GM19438 (cell line): ENCODE measurements around the gene PADI1.

ENCODE experiments used
- ATAC-seq: cut with Tn5 transposase; IDR thresholded peaks from one replicate; pipeline ENCODE4 v1.9.1; 2021; ENCODE audit warnings: low read depth; ENCODE audit not compliant: unreplicated experiment

Gene PADI1, protein sequence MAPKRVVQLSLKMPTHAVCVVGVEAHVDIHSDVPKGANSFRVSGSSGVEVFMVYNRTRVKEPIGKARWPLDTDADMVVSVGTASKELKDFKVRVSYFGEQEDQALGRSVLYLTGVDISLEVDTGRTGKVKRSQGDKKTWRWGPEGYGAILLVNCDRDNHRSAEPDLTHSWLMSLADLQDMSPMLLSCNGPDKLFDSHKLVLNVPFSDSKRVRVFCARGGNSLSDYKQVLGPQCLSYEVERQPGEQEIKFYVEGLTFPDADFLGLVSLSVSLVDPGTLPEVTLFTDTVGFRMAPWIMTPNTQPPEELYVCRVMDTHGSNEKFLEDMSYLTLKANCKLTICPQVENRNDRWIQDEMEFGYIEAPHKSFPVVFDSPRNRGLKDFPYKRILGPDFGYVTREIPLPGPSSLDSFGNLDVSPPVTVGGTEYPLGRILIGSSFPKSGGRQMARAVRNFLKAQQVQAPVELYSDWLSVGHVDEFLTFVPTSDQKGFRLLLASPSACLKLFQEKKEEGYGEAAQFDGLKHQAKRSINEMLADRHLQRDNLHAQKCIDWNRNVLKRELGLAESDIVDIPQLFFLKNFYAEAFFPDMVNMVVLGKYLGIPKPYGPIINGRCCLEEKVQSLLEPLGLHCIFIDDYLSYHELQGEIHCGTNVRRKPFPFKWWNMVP

DNA sequence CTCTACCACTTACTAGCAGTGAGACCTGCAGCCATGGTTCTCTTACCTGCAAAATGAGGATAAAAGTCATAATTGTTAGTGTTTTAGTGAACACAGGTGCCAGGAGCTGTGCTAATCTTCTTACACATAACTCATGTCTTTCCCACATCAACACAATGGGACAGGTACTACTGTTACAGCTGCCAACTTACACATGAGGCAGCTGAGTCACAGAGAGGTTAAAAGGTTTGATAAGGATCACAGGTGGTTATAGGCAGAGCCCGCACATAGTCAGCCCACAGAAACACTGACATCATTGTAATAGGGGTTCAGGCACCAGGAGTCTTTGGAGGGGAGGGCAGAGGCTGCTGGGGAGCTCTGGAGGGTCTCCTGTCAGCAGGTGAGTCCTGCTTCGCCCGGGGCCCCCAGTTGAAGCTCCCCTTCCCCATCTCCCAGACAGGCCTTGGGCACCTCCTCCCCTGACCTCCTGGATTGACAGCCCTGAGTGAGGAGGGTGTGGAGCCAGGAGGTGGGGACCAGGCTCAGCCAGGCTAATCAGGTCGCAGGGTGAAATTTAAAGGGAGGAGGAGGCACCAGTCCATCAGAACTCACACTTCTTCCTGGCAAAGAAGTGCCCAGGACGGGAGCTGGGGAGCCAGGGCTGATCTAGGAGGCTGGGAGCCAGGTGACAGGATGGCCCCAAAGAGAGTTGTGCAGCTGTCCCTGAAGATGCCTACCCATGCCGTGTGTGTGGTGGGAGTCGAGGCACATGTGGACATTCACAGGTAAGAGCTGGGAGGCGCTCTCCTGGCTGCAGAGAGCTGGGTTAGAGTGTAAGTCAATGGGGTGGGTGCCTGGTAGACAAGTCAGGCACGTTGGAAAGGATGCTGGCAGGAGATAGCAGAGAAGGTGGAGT, at the start of gene PADI1:
TSS of gene PADI1 (plus strand) at position 583 of the 895 bp plus-strand sequence. CDS start at position 673, 90 bp downstream.
- ATAC-seq: no peak

DNA sequence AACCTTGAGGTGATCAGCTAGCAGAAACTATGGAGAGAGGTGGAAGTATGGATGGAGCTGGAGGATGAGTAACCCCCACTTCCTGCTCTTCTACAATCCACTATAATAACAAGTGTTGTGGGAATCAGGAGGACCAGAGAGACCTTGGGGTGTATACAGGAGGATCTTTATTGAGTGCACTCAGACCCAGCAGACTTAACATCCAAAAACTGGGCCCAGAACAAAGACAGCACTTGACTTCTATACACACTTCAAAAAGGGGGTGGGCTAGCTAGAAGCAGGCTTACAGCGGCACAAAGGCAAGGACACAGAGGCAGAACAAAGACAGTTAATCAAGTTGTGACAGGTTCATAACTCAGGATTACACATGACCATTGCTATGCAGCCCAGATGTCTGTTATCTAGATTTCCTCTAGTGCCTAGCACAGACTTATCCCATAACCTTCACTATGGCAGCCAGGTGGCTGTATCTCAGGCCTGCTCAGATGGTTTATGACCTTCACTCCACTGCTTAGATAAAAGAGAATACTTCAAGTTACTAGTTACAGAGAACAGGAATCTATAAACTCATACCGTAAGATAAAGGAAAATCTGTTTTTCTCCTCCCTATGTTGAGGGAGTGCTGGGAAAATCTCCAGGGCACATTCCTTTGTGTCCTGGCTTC, 49.5 kb upstream of the PADI1 start:
- ATAC-seq: no peak

DNA sequence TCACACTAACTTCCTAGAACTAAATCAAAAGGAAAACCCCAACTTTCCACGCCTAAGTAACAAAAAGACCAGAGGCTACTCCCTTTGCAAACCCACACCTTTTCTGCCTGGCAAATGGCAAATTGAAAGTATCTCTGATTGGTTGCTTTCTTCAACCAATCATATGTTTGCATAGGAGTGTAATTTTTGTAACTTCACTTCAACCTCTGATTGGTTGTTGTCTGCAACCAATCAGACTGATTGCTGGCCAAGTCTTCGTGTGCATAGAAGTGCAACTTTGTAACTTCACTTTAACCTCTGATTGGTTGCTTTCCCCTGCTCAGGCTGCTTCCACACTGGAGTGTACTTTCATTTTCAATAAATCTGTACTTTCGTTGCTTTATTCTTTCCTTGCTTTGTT, 48.8 kb upstream of the PADI1 start:
- ATAC-seq: no peak

DNA sequence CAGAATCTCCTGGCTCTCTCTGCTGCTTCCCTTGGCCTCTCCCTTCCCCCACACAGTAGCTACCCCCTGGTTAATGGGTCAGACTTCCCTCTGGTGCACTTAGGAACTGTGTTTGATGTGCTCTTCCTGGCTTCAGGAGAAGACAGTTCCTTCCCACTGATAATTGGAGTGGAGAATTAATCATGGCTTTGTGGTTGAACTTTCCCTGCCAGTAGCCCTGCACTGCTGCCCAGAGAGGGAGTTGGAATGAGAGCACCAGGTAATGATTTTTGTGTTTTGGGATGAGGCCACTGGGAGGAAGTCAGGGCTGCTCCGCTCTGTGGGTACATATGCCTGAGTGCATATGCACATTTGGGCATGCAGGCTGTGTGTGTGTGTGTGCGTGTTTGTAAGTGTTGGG, 46.0 kb upstream of the PADI1 start:
- no peak for ATAC-seq

DNA sequence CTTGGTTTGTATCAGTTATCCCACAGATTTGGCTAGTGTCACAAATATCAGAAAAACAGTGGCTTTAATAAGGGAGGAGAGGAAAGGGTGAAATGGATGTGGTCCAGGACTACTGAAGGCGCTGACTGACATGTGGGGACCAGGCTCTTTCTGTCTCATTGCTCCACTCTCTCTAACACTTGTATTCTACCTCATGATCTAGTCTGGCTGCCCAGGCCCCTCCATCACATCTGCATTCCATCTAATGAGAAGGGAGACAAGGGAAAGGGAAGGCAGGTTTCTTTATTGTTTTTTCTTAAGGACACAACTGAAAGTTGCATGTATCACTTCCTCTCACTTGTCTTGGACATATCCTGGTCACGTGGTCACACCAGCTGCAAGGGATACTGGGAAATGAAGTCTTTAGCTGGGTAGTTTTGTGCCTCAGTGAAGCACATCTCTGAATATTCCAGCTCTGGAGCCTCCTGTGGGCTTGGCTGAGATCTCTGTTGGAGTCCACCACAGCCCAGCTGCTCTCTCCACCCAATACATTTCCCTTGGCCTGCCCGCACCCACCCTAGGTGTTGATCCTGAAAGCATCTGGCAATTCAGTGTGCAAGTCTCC, 43.7 kb upstream of the PADI1 start:
- no peak for ATAC-seq

DNA sequence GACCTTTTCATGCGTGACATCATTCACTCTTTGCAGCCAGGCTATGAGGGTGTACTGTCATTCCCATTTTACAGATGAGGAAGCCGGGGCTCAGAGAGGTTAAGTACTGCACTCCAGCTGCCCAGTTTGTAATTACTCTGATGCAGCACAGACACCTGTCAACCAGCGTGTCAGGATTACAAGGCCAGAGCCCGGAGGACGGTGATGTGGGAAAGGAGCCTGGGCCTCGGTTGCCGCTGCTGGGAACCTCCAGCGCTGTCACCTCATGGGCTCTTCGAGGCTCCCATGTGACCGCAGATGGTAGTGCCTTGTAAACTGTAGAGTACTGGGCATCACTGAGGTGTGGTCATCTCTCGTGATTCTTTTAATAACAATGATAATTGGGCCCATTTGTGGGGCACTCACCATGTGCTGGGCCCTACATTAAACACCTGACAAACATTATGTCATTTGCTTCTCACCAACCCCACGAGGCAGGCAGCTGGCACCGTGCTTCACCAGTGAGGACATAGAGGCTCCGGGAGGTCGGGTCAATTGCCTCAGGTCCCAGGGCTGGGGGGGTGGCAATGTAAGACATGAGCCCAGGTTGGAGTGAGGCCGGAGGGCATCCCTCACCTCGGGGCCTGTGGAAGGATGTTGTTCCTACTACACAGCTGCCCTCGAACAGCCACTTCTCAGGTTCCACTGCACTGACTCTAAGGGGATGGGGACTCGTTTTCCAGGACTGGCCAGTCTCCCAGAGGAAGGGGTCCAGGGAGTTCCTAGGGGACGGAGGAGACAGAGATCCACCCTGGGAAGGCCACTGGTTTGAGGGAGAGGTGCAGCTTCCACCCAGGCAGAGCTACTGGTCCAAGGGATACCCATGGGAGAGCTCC, 42.8 kb upstream of the PADI1 start:
- ATAC-seq: no peak

DNA sequence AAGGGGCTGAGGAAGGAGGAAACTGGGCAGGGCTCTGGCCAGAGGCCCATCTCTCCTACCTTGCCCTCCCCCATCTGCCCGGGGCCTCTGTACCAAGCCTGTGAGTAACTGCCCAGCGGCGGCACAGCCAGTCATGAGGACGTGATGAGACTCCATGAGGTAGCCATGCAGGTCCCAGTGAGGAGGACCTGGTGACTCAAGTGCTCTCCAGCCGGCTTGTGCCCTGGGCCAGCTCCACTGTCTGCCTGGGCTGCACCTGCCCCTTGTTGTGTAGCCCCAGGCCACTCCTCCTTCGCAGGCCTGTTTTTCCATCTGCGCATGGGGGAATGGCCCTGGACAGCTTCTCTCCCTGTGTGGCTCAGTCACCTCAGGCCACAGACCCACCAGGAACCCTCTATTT, 42.0 kb upstream of the PADI1 start:
- ATAC-seq: no peak

DNA sequence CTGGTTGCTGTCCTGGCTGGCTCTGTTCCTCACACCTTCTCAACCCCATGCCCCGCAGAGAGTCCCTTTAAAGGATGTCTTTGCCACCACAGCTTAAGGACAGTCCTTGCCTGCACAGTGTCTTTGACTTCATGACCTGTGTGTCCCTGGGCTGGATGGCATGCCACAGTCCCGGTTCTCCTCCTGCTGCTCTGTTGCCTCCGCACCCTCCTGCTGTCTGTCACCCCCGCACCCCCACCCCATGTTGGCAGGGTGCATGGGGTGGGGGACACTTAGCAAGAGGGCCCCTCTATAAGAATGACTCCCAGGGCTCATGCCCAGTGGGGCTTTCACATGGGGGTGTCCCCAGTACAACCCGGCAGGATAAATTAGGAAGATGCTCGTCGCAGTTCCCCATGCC, 41.6 kb upstream of the PADI1 start:
- ATAC-seq: no peak

DNA sequence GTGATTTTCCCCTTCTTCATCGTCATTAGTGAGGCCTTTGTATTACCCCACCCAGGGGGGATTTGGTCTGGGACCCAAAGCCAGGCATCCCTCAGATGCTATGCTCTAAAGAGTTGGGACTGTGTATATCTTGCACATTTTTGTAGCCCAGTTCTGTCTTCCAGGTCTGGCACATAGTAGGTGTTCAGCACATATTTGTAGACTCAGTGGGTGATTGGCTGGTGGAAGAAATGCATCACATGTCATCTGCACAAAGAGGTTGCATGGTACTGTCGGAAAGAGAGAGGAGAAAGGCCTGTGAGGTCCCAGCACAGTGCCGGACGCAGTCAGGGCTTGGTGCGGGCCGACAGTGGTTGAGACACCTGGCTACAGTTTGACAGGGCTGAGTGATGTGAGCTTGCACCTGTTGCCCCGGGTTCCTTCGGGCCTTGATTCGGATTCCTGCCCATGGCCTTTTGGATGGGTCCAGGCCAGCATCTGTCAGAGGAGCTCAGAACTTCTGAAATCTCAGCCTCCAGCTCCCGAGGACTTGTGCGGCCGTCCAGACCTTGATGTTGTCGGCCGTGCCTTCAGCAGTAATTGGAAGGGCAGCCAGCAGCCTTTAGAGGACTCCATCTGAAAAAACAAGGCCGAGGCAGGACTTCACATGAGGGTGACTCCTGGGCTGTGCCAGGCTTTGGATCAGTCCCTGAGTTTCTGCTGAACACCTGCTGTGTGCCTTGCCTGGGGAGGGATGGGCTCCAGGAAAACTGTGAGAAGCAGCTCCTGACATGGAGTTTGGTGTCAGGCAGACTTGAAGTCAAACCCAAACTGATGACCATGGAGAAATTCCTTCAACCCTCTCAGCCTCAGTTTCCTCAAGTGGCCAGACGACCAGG, 40.9 kb upstream of the PADI1 start:
- no peak for ATAC-seq

DNA sequence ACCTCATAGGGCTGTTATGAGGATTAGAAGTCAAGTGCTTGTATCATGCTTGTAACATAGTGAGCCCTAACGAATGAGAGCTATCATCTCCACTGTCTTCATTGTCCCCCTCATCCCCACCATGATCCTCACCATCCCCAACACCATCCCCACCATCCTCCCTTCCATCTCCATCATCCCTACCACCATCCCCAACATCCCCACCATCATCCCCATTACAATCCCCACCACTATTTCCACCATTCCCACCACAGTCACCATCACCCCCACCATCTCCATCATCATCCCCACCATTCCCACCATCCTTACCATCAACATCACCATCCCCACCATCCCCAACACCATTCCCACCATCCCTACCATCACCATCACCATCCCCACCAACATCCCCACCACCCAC, 39.1 kb upstream of the PADI1 start:
- ATAC-seq: no peak

DNA sequence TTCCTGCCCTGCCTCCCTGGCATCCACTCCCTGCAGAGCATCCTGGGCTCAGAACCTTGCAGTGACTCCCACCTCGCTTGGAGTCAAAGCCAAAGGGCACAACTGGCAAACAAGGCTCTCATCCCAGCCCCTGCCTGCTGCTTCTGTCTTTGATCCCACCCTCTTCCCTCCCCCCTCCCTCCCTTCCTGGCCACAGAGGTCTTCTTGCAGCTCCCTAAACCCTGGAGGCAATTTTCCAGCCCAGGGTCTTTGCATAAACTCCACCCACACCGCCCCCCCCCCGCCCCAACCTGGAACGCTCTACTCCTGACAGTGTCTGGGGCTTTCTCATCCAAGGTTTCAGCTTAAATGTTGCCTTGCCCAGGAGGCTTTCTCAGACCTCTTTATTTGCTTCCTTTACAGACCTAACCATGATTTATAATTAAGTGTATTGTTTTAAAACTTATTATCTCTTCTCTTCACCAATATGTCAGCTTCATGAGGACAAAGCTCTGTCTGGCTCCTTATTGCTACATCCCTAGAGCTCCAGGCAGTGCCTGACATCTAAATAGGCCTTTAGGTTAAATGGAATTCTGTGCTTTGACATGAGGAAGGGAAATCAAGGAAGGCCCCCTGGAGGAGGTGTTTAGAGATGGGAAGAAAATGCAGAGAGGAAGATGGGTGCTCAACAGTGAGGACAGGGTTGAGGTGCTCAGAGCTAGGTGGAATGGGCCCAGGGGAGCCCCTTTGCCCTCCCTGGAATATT, 37.7 kb upstream of the PADI1 start:
- no peak for ATAC-seq

DNA sequence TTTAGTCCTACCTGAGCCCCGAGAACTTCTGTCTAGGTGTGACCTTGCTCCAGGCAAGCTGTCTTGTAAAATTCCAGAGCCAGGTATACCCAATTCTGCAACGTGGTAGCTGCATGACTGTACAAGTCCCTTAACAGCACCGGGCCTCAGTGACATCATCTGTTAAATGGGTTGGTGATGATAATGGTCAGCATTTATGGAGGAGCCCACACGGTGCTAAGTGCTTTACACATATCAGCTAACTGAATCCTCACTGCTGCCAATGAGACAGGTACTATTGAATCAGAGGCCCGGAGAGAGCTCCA, 37.2 kb upstream of the PADI1 start:
- ATAC-seq: no peak

DNA sequence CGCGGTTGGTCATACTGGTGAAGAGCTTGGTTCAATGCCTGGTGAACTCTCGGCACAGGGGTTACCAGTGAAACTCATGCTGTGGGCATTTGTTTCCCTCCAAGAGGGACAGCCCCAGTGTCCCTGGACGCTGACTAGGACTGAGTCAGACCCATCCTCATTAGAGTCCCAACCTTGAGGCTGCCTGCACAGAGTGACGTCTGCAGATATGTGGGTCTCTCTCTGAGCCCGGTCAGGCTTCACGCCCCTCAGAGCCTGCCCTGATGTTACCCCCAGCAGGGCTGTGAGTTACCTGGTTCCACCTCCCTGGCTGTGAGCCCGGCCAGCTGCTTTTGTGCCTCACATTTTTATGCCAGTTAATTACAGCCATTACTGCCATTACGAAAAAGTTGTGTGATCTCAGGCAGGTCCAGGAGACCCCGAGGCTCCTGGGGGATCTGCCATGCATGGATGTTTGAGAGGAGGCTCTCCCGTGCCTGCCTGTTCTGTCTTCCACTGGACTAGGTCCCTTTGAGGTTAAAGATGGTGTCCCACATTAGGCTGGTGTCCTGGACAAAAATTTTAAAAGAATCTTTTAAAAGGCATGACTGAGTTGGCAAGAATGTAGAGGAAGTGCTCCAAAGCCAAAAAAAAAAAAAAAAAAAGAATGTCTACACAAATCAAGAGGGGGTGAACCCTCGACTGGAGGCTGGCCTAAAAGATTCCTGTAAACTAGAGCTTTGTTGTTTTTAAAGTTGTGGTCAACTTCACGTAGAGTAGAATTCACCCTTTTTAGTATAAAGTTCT, 36.6 kb upstream of the PADI1 start:
- ATAC-seq: no peak

DNA sequence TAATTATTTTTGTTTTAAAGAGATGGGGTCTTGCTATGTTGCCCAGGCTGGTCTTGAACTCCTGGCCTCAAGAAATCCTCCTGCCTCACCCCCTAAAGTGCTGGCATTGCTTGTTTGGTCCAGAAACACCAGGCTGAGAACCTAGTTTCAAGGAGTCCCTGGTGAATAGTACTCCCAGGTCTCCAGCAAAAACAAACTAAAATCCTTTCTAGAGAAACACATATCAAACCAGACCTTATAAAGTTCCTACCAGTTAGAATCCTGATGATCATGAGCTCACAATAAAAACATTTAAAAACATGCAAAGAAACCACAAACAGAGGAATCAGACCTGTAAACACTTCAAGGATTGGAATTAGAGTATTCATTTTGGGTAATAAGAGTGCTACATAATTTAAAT, 34.4 kb upstream of the PADI1 start:
- ATAC-seq: no peak

DNA sequence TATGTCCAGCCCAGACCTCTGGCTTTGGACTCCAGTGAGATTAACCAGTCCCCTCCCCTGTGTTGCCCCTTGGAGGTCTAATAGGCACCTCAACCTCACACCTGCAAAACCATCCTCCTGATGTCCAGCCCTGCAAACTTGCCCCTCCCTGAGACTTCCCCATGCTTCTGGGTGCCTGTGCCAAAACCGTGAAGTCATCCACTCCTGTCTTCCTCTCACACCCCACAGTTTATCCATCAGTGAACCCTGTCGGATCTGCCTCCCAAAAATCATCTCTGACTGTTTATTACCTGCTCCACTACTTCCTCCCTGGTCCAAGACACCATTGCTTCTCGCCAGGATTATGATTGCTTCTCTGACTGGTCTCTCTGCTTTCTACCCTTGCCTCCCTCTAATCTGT, 31.7 kb upstream of the PADI1 start:
- ATAC-seq: no peak

DNA sequence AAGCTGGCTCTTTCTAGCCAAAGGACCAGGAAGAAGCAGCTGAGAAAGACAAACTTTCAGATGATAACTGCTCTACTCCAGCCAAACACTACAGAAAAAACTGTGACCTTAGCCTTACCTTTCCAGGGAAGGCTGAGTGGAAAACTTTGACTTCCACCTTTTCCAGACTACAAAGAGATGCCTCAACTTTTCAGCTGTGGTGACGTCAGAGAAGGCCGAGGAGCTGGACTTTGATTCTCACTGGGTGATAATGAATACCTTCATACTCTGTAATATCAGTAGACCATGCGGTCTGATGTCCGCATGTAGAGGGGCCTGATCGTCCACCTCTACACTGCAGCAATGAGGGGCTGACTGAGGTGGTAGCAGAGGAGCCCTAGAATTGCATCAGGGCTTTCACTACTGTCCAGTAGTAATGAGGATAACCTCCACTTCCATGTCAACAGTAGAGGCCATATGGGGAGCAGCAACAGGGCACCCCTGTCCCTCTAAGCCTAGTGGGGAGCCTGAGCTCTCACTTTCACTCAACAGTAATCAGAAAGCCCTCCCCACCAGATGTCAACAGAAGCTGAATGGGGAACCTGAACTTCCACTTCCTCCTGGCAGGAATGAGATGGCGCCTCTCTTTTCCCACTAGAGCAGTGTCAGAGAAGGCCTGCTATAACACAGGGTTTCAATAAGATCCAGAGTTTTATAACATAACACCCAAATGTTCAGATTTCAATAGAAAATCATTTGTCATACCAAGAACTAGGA, 28.4 kb upstream of the PADI1 start:
- ATAC-seq: no peak
